IMR-90 (cell line): ENCODE measurements around the gene SMAD7. TPM values are rescaled to one million over a fixed set of nuclear protein-coding genes. Genes with fewer than 3 reads are reported as not detected.

ENCODE experiments used
- ATAC-seq: fragments of 200-7000 bp; cut with Tn5 transposase; 2 replicates; pipeline ENCODE4 v1.9.1; 2020; ENCODE audit warnings: low read depth, mild to moderate bottlenecking, moderate library complexity
- BruUV-seq: library from RNA; stranded (reverse); fragments of 400-500 nt; replicated peaks from 2 replicates; lab custom pipeline; 2021; lab: Mats Ljungman, UMichigan
- CTCF ChIA-PET: fragments of 300-600 bp; formaldehyde crosslinking; extraction: SDS; loops from one replicate; lab custom pipeline; 2021; ENCODE audit warnings: antibody characterized with exemption; lab: Yijun Ruan, JAX
- POLR2A ChIA-PET: fragments of 300-600 bp; sonication (Branson Sonifier 250); formaldehyde crosslinking; loops from one replicate; lab custom pipeline; 2022; ENCODE audit warnings: antibody characterized with exemption; ENCODE audit not compliant: unreplicated experiment; lab: Charles Lee
- DNase-seq: peaks from one replicate; pipeline ENCODE4 v3.0.0; 2013
- H2AFZ ChIP-seq: replicated peaks from 2 replicates; pipeline ENCODE3; 2013; ENCODE audit warnings: low read length, mild to moderate bottlenecking; ENCODE audit not compliant: poor library complexity
- H2AK5ac ChIP-seq: 2 replicates; pipeline ENCODE4 v1.6.1; 2013; ENCODE audit warnings: low read depth, low read length, inconsistent platforms
- H2AK9ac ChIP-seq: replicated peaks from 2 replicates; pipeline ENCODE3; 2013; ENCODE audit warnings: mild to moderate bottlenecking, low read depth, low read length, moderate library complexity; ENCODE audit not compliant: poor library complexity
- H2BK120ac ChIP-seq: 2 replicates; pipeline ENCODE4 v1.6.1; 2013; ENCODE audit warnings: low read depth, low read length, inconsistent platforms
- H2BK15ac ChIP-seq: 3 replicates; pipeline ENCODE4 v1.6.1; 2013; ENCODE audit warnings: low read depth, low read length, inconsistent platforms
- H2BK20ac ChIP-seq: 2 replicates; pipeline ENCODE4 v1.6.1; 2013; ENCODE audit warnings: low read depth, mild to moderate bottlenecking, inconsistent platforms, low read length, moderate library complexity
- H2BK5ac ChIP-seq: 2 replicates; pipeline ENCODE4 v1.6.1; 2013; ENCODE audit warnings: mild to moderate bottlenecking, low read depth, low read length, inconsistent platforms; ENCODE audit not compliant: poor library complexity, severe bottlenecking
- H3K14ac ChIP-seq: replicated peaks from 2 replicates; pipeline ENCODE4 v1.6.1; 2013; ENCODE audit warnings: low read depth, low read length, inconsistent platforms
- H3K18ac ChIP-seq: 2 replicates; pipeline ENCODE4 v1.6.1; 2013; ENCODE audit warnings: low read depth, low read length, control low read depth
- H3K23ac ChIP-seq: 2 replicates; pipeline ENCODE4 v1.6.1; 2013; ENCODE audit warnings: low read depth, low read length, inconsistent platforms
- H3K27ac ChIP-seq: 2 replicates; pipeline ENCODE4 v1.5.1; 2013; ENCODE audit warnings: mild to moderate bottlenecking, control low read depth, low read length; ENCODE audit not compliant: insufficient read depth
- H3K27me3 ChIP-seq: 2 replicates; pipeline ENCODE4 v1.6.1; 2013; ENCODE audit warnings: low read length; ENCODE audit not compliant: control insufficient read depth, insufficient read depth
- H3K36me3 ChIP-seq: 2 replicates; pipeline ENCODE4 v1.6.1; 2013; ENCODE audit warnings: low read length, mixed read lengths; ENCODE audit not compliant: control insufficient read depth, insufficient read depth
- H3K4ac ChIP-seq: 2 replicates; pipeline ENCODE4 v1.6.1; 2013; ENCODE audit warnings: low read depth, low read length, inconsistent platforms
- H3K4me1 ChIP-seq: 2 replicates; pipeline ENCODE4 v1.6.1; 2013; ENCODE audit warnings: low read length, mixed read lengths; ENCODE audit not compliant: control insufficient read depth, insufficient read depth
- H3K4me2 ChIP-seq: 2 replicates; pipeline ENCODE4 v1.6.1; 2013; ENCODE audit warnings: low read depth, mild to moderate bottlenecking, control low read depth, low read length, moderate library complexity
- H3K4me3 ChIP-seq: 2 replicates; pipeline ENCODE4 v1.5.1; 2013; ENCODE audit warnings: low read depth, mild to moderate bottlenecking, control low read depth, low read length, moderate library complexity; ENCODE audit not compliant: insufficient read depth
- H3K56ac ChIP-seq: 2 replicates; pipeline ENCODE4 v1.6.1; 2013; ENCODE audit warnings: low read length, inconsistent platforms; ENCODE audit not compliant: insufficient read depth; ENCODE audit errors: extremely low read depth
- H3K79me1 ChIP-seq, 2 experiments: 2 replicates each; pipeline ENCODE4 v1.6.1; 2013; ENCODE audit warnings: low read length in 2 of 2, inconsistent platforms in 1 of 2, low read depth in 1 of 2
- H3K9ac ChIP-seq: 2 replicates; pipeline ENCODE4 v1.6.1; 2013; ENCODE audit warnings: low read depth, low read length, control low read depth
- H3K9me1 ChIP-seq: 2 replicates; pipeline ENCODE4 v1.6.1; 2013; ENCODE audit warnings: low read length, inconsistent platforms; ENCODE audit not compliant: insufficient read depth
- H3K9me3 ChIP-seq: 2 replicates; pipeline ENCODE4 v1.6.1; 2013; ENCODE audit warnings: low read length; ENCODE audit not compliant: control insufficient read depth, insufficient read depth
- H4K20me1 ChIP-seq: 2 replicates; pipeline ENCODE4 v1.6.1; 2013; ENCODE audit warnings: low read length, inconsistent platforms; ENCODE audit not compliant: insufficient read depth
- H4K5ac ChIP-seq: 2 replicates; pipeline ENCODE4 v1.6.1; 2013; ENCODE audit warnings: mild to moderate bottlenecking, low read depth, low read length, control low read depth
- H4K8ac ChIP-seq, 2 experiments: 2 replicates each; pipeline ENCODE4 v1.6.1; 2013; ENCODE audit warnings: low read depth in 2 of 2, low read length in 2 of 2, control low read depth in 1 of 2, inconsistent platforms in 1 of 2
- H4K91ac ChIP-seq: 2 replicates; pipeline ENCODE4 v1.6.1; 2013; ENCODE audit warnings: low read depth, low read length, inconsistent platforms; ENCODE audit not compliant: insufficient read depth
- BHLHE40 ChIP-seq: fragments of 150-350 bp; IDR thresholded peaks from 2 replicates; pipeline ENCODE4 v1.6.1; 2016; ENCODE audit warnings: mild to moderate bottlenecking, low read depth, low read length
- CEBPB ChIP-seq: IDR thresholded peaks from 2 replicates; pipeline ENCODE4 v1.6.1; 2012; ENCODE audit warnings: low read depth, low read length, improper control_type of control experiment
- FOS ChIP-seq: fragments of 150-350 bp; IDR thresholded peaks from 2 replicates; pipeline ENCODE4 v1.6.1; 2016; ENCODE audit warnings: low read depth, low read length
- MAFK ChIP-seq: IDR thresholded peaks from 2 replicates; pipeline ENCODE4 v1.6.1; 2012; ENCODE audit warnings: low read depth, low read length, improper control_type of control experiment
- MAZ ChIP-seq: IDR thresholded peaks from 2 replicates; pipeline ENCODE4 v1.6.1; 2012; ENCODE audit warnings: low read depth, mild to moderate bottlenecking, low read length, improper control_type of control experiment, moderate library complexity, borderline replicate concordance
- MXI1 ChIP-seq: IDR thresholded peaks from 2 replicates; pipeline ENCODE4 v1.6.1; 2012; ENCODE audit warnings: low read depth, mild to moderate bottlenecking, low read length, moderate library complexity, borderline replicate concordance
- NFE2L2 ChIP-seq: fragments of 150-350 bp; IDR thresholded peaks from 2 replicates; pipeline ENCODE4 v1.6.1; 2016; ENCODE audit warnings: low read depth, mild to moderate bottlenecking, low read length
- POLR2A ChIP-seq: IDR thresholded peaks from 2 replicates; pipeline ENCODE4 v1.6.1; 2012; ENCODE audit warnings: mild to moderate bottlenecking, low read depth, low read length
- RAD21 ChIP-seq: IDR thresholded peaks from 2 replicates; pipeline ENCODE4 v1.6.1; 2012; ENCODE audit warnings: low read length, improper control_type of control experiment
- RCOR1 ChIP-seq: IDR thresholded peaks from 2 replicates; pipeline ENCODE4 v1.6.1; 2012; ENCODE audit warnings: mild to moderate bottlenecking, low read length, improper control_type of control experiment; ENCODE audit not compliant: insufficient replicate concordance
- RFX5 ChIP-seq: IDR thresholded peaks from 2 replicates; pipeline ENCODE4 v1.8.0; 2012; ENCODE audit warnings: low read depth, mild to moderate bottlenecking, low read length, moderate library complexity
- SMC3 ChIP-seq: fragments of 150-350 bp; IDR thresholded peaks from 2 replicates; pipeline ENCODE4 v1.6.1; 2016; ENCODE audit warnings: low read depth, mild to moderate bottlenecking, antibody characterized with exemption, low read length, moderate library complexity
- WGBS, 2 experiments: methylation state at CpG; one replicate each; pipeline versions ENCODE4 v1.1.5 to v1.1.7; 2013; ENCODE audit warnings: missing lambda C conversion rate in 2 of 2; ENCODE audit not compliant: insufficient read length in 1 of 2; ENCODE audit errors: extremely low coverage in 2 of 2; 5-methylcytosine and 5-hydroxymethylcytosine counted together
- dilution Hi-C: fragments of 300-500 bp; cut with HindIII; formaldehyde crosslinking; loops from one replicate; pipeline ENCODE4 v1.14.3; 2018; ENCODE audit warnings: low sequenced_read_pairs; ENCODE audit not compliant: unreplicated experiment
- in situ Hi-C: fragments of 300-500 bp; cut with MboI; formaldehyde crosslinking; loops from 3 replicates; pipeline ENCODE4 v1.14.3; 2019; ENCODE audit warnings: low sequenced_read_pairs, inconsistent platforms, mixed read lengths
- intact Hi-C: fragments of 100-400 bp; cut with micrococcal nuclease; formaldehyde crosslinking; loops from 2 replicates; pipeline ENCODE4 v1.10.0; 2022
- polyA plus RNA-seq, 3 experiments: library from polyadenylated mRNA; depleted of rRNA; stranded (reverse); fragments of >200 nt; gene quantifications; 2 replicates each; pipeline ENCODE4 v1.2.3, GENCODE V29; 2012; ENCODE audit warnings: low replicate concordance in 1 of 3
- total RNA-seq: library from RNA; depleted of rRNA; stranded (reverse); fragments of >200 nt; gene quantifications from 2 replicates; pipeline ENCODE4 v1.2.3, GENCODE V29; 2012
- TF ChIP-seq, protein P1 (sequence below): fragments of 150-350 bp; IDR thresholded peaks from 2 replicates; pipeline ENCODE4 v1.6.1; 2016; ENCODE audit warnings: low read depth, mild to moderate bottlenecking, low read length, moderate library complexity, borderline replicate concordance

SMAD7 gene
- total and polyA plus RNA-seq, 2 of the 4 experiments (the other 2 are of a cell fraction) = 15.8 to 17.6 TPM

DNA sequence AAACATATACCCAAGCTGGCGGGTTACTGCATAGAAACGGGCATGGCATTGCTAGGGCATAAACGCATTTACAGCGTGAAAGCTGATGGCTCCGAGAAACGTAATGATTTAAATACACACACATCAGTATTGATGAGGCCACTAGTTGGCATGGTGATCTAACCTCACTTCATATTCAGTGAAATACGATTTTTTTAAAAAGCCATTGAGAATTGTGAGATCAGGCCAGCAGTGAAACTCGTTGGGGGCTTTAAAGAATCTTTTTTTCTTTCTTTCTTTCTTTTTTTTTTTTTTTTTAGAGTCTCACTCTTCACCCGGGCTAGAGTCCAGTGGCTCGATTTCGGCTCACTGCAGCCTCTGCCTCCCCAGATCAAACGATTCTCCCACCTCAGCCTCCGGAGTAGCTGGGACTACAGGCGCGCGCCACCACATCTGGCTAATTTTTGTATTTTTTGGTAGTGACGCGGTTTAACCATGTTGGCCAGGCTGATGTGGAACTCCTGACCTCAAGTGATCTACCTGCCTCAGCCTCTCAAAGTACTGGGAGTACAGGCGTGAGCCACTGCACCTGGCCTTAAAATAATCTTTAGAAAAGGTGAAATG, 2.4 kb upstream of the SMAD7 start:
- H2AFZ ChIP-seq = peak overlapping the region; percentile 91
- H3K27ac ChIP-seq = peak overlapping the region; percentile 96
- peak overlapping the region; percentile 73 for H3K56ac ChIP-seq
- peak overlapping the region; percentile 76 for H2BK5ac ChIP-seq
- BruUV-seq = no TSS peak
- TF ChIP-seq POLR2A (no peak), FOS (no peak), RFX5 (no peak), CEBPB (no peak), RAD21 (no peak), MAZ (no peak), RCOR1 (no peak), MAFK (no peak), NFE2L2 (no peak), MXI1 (no peak), SMC3 (no peak), BHLHE40 (no peak)
- TF ChIP-seq, protein P1, sequence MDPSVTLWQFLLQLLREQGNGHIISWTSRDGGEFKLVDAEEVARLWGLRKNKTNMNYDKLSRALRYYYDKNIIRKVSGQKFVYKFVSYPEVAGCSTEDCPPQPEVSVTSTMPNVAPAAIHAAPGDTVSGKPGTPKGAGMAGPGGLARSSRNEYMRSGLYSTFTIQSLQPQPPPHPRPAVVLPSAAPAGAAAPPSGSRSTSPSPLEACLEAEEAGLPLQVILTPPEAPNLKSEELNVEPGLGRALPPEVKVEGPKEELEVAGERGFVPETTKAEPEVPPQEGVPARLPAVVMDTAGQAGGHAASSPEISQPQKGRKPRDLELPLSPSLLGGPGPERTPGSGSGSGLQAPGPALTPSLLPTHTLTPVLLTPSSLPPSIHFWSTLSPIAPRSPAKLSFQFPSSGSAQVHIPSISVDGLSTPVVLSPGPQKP = no peak
- peak overlapping the region; percentile 67 for H3K9ac ChIP-seq
- intact Hi-C loops = loop anchor here (5.0 kb wide), 2 partner anchors 144 to 464 kb away; no protein-coding TSS in a partner anchor
- DNase-seq = no peak
- WGBS, 2 experiments = 40% methylated on average over 3 of the region's 19 CpGs; no CpG with 5 or more reads in 1 of the 2 experiments
- H2BK20ac ChIP-seq = peak overlapping the region; percentile 88
- H3K36me3 ChIP-seq = peaks cover 9% of the 10 kb centered on the region
- peak overlapping the region; percentile 90; the same call in 1 of the 3 replicates for H2BK15ac ChIP-seq
- peak overlapping the region; percentile 71 for H4K5ac ChIP-seq
- H2AK9ac ChIP-seq = no peak overlapping the region
- peak overlapping the region; percentile 88 for H3K18ac ChIP-seq
- H3K4me2 ChIP-seq = peak overlapping the region; percentile 87
- H3K4ac ChIP-seq = peak overlapping the region; percentile 86
- no peaks in the 10 kb centered on the region for H3K9me3 ChIP-seq
- dilution Hi-C loops = no loop called here
- peak overlapping the region; percentile 93 for H2AK5ac ChIP-seq
- peak overlapping the region; percentile 87 for H2BK120ac ChIP-seq
- peaks cover 0 to 9% of the 10 kb centered on the region in 2 experiments; a peak in 3 of 4 replicates for H3K79me1 ChIP-seq
- peak overlapping the region; percentile 17 to 83; a peak in 3 of 4 replicates for H4K8ac ChIP-seq
- in situ Hi-C loops = no loop called here
- peak overlapping the region; percentile 61 for H3K23ac ChIP-seq
- no peak for ATAC-seq
- H4K20me1 ChIP-seq = peaks cover 24% of the 10 kb centered on the region
- peak overlapping the region; percentile 87 for H3K14ac ChIP-seq
- H3K4me1 ChIP-seq = peaks cover 20% of the 10 kb centered on the region
- H3K27me3 ChIP-seq = no peaks in the 10 kb centered on the region
- ChIA-PET CTCF (interaction anchor here (0.9 to 1.1 kb wide), 2 partner anchors 121 to 284 kb away, joined by 3 to 4 read pairs; no protein-coding TSS in a partner anchor), POLR2A (no interaction called here)
- H4K91ac ChIP-seq = peak overlapping the region; percentile 72
- peaks cover 13% of the 10 kb centered on the region for H3K9me1 ChIP-seq
- H3K4me3 ChIP-seq = peak overlapping the region; percentile 57
